Chondrocyte (in vitro differentiated cells): Measurements from ENCODE around the gene ANXA5. TPM values are rescaled to one million over a fixed set of nuclear protein-coding genes. Genes with fewer than 3 reads are reported as not detected.

ENCODE experiments used
- DNase-seq: peaks from one replicate; pipeline ENCODE4 v3.0.0; 2021; ENCODE audit warnings: mixed read lengths, low spot score
- H3K27ac Mint-ChIP-seq: one replicate; pipeline ENCODE4 v1.8.0; 2021; ENCODE audit warnings: mild to moderate bottlenecking, moderate library complexity, mixed read lengths; ENCODE audit not compliant: unreplicated experiment
- H3K27me3 Mint-ChIP-seq: 2 replicates; pipeline ENCODE4 v1.8.0; 2021; ENCODE audit warnings: low read depth, mixed read lengths
- H3K36me3 Mint-ChIP-seq: 2 replicates; pipeline ENCODE4 v1.8.0; 2021; ENCODE audit warnings: low read depth, mixed read lengths
- H3K4me1 Mint-ChIP-seq: 2 replicates; pipeline ENCODE4 v1.8.0; 2021; ENCODE audit warnings: low read depth, mild to moderate bottlenecking, mixed read lengths
- H3K4me3 Mint-ChIP-seq: one replicate; pipeline ENCODE4 v1.8.0; 2021; ENCODE audit warnings: mild to moderate bottlenecking, moderate library complexity, mixed read lengths; ENCODE audit not compliant: unreplicated experiment
- H3K9me3 Mint-ChIP-seq: 2 replicates; pipeline ENCODE4 v1.8.0; 2021; ENCODE audit warnings: low read depth, mixed read lengths
- CTCF ChIP-seq: fragments of 200-600 bp; sonication (generic); IDR thresholded peaks from 2 replicates; pipeline ENCODE4 v1.5.0; 2021; ENCODE audit warnings: antibody characterized with exemption, mild to moderate bottlenecking, moderate library complexity
- total RNA-seq: library from RNA; stranded (reverse); gene quantifications from 3 replicates; pipeline ENCODE4 v1.2.1, GENCODE V29; 2021

Gene ANXA5
- total RNA-seq, 1 donor from 2014 or later, result 585 TPM

GRCh38 chr4:121653214-121653613, 43.6 kb downstream of the ANXA5 start:
- H3K4me3 Mint-ChIP-seq, result no peak overlapping the region
- H3K9me3 Mint-ChIP-seq, result no peaks in the 10 kb centered on the region
- peaks cover 26% of the 10 kb centered on the region for H3K4me1 Mint-ChIP-seq
- H3K36me3 Mint-ChIP-seq, result peaks cover 3% of the 10 kb centered on the region
- no peaks in the 10 kb centered on the region for H3K27me3 Mint-ChIP-seq
- no peak overlapping the region for H3K27ac Mint-ChIP-seq
- no peak for TF ChIP-seq CTCF
- no peak for DNase-seq

- no peaks in the 10 kb centered on the region for H3K9me3 Mint-ChIP-seq
- no peak overlapping the region for H3K4me3 Mint-ChIP-seq
- H3K27me3 Mint-ChIP-seq, result no peaks in the 10 kb centered on the region
- TF ChIP-seq CTCF, result no peak
- H3K36me3 Mint-ChIP-seq, result peaks cover 3% of the 10 kb centered on the region
- peaks cover 24% of the 10 kb centered on the region for H3K4me1 Mint-ChIP-seq
- no peak for DNase-seq
- no peak overlapping the region for H3K27ac Mint-ChIP-seq
Measured at GRCh38 chr4:121651597-121651996, 45.2 kb downstream of the ANXA5 start.

DNA sequence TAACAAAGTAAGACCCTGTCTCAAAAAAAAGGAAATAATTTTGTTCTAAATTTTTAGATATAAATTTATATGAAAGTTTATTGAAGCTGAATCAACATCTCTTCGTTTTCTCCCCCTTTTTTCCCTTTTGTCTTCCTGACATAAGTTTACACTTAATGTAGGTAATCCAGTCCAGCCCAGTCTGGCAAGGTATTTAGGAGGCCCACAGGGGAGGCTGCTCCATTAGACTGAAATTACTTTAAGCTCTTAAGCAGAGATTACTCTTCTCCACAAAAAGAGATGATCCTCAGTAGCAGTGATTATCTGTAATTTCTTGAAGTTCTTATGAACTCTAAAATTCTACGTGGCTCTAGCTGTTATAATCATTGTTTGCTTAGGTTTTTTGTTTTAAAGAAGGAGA, 46.0 kb downstream of the ANXA5 start:
- TF ChIP-seq CTCF, result no peak
- DNase-seq, result no peak
- Mint-ChIP-seq H3K36me3 (peaks cover 3% of the 10 kb centered on the region), H3K27ac (no peak overlapping the region), H3K4me1 (peaks cover 15% of the 10 kb centered on the region), H3K4me3 (no peak overlapping the region), H3K27me3 (no peaks in the 10 kb centered on the region), H3K9me3 (no peaks in the 10 kb centered on the region)

DNA sequence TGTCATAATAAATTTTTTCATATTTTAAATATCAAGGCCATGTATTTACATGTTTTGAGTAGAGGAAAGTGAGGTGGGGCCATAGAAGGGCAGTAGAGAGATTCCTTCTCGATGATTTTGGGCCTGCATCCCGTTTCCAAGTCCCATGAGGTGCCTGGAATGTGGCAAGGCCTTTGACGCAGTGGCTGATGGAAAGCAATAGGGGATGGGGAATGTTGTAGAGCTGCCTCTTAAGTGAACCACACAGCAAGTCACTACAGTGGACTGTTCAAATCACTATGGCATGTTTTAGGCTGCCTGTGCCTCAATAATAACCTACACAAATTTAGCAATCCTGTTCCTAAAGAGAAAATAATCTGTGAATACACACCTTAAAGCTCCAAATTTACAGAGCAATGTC, 48.3 kb downstream of the ANXA5 start:
- Mint-ChIP-seq H3K36me3 (peaks cover 5% of the 10 kb centered on the region), H3K27me3 (no peaks in the 10 kb centered on the region), H3K27ac (no peak overlapping the region), H3K4me3 (no peak overlapping the region), H3K9me3 (no peaks in the 10 kb centered on the region), H3K4me1 (no peaks in the 10 kb centered on the region)
- DNase-seq, result no peak
- TF ChIP-seq CTCF, result no peak

DNA sequence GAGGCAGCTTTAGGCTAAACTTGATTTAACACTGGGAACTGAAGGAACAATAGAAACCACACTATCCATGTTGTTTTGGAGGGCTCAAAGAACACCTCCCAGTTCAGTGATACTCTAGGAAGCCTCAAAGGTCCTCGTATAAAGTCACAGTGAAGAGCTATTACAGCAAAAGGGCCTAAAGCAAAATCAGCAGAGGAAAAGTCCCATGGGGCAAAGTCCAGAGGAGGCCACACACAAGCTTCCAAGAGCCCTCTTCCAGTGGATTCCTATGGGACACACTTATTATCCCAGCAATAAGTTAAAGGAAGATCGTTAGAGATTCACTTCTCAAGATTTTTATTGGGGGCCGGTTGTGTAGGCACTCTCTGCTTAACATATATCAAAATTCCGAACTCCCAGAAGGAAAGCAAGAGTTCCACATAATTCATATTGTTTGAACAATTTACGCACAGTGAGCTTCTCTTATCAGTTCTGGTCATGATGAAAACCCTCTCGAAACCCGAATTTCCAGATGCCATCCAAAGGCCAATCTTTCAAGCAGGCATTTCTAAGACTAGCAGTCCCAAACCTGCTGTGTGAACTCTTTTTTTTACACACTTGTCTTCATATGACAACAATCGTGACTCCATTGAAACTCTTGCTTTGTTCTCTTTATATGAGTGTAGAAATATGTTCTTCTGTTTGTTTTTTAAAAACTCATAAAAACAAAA, 53.7 kb downstream of the ANXA5 start:
- no peak for TF ChIP-seq CTCF
- Mint-ChIP-seq H3K9me3 (no peaks in the 10 kb centered on the region), H3K27ac (no peak overlapping the region), H3K4me1 (peaks cover 3% of the 10 kb centered on the region), H3K27me3 (peaks cover 2% of the 10 kb centered on the region), H3K4me3 (no peak overlapping the region), H3K36me3 (peaks cover 3% of the 10 kb centered on the region)
- no peak for DNase-seq
